GM19099 (cell line): Measurements from ENCODE around the gene NTN3.
A peak's percentile ranks its signal among the peaks of the same experiment; 100 is the strongest.

Source experiments
- POLR2A ChIP-seq: IDR thresholded peaks from 3 replicates; pipeline ENCODE4 v1.6.1; 2011; ENCODE audit warnings: low read depth; ENCODE audit not compliant: insufficient read length; ENCODE audit errors: extremely low read depth

The NTN3 gene

GRCh38 chr16:2520097-2520783, 49.1 kb downstream of the NTN3 start, which contains the start of gene AMDHD2:
Gene AMDHD2, plus strand, starts transcription at chr16:2520371. Its CDS starts 88 bp downstream, at chr16:2520459.
- TF ChIP-seq POLR2A, result peak; percentile 70

- no peak for TF ChIP-seq POLR2A
These were observed 49.9 kb downstream of the NTN3 start for GRCh38 chr16:2520784-2521531.
